Stimulated activated memory B cell treated with anti-CD40 and anti-IgM and Interleukin-4, amounts not matched to agents 10 μg/mL and 1 μg/mL and 100 μg/mL, for 72 hours (primary cell): Measurements from ENCODE around the gene HSPA1B.
"Not testable (repeated sequence)": the region's sequence is repeated elsewhere in the genome, so short reads cannot be mapped to it uniquely, and the experiment has no call there.

Experiments used
- ATAC-seq: fragments of 150-1000 bp; cut with Tn5 transposase; 2 replicates; pipeline ENCODE4 v1.10.0; 2021
- H3K27ac Mint-ChIP-seq: one replicate; pipeline ENCODE4 v1.8.0; 2022; ENCODE audit warnings: mild to moderate bottlenecking, mixed read lengths
- H3K27me3 Mint-ChIP-seq: one replicate; pipeline ENCODE4 v1.8.0; 2022; ENCODE audit warnings: mixed read lengths
- H3K36me3 Mint-ChIP-seq: one replicate; pipeline ENCODE4 v1.8.0; 2022; ENCODE audit warnings: mixed read lengths
- H3K4me1 Mint-ChIP-seq: one replicate; pipeline ENCODE4 v1.8.0; 2022; ENCODE audit warnings: mixed read lengths
- H3K4me3 Mint-ChIP-seq: one replicate; pipeline ENCODE4 v1.8.0; 2022; ENCODE audit warnings: mild to moderate bottlenecking, moderate library complexity, mixed read lengths
- H3K9me3 Mint-ChIP-seq: one replicate; pipeline ENCODE4 v1.8.0; 2022; ENCODE audit warnings: mixed read lengths

Gene HSPA1B

GRCh38 chr6:31851980-31852718 lies 24.6 kb downstream of the HSPA1B start:
- not testable (repeated sequence) for ATAC-seq, H3K4me3 Mint-ChIP-seq, H3K4me1 Mint-ChIP-seq, H3K27me3 Mint-ChIP-seq, H3K9me3 Mint-ChIP-seq, H3K27ac Mint-ChIP-seq
- H3K36me3 Mint-ChIP-seq = peaks cover 18% of the 10 kb centered on the region

GRCh38 chr6:31857774-31858173 lies 30.2 kb downstream of the HSPA1B start:
- H3K4me3 Mint-ChIP-seq, H3K9me3 Mint-ChIP-seq, H3K27me3 Mint-ChIP-seq, H3K27ac Mint-ChIP-seq, ATAC-seq: not testable (repeated sequence)
- peaks cover 13% of the 10 kb centered on the region for H3K4me1 Mint-ChIP-seq
- H3K36me3 Mint-ChIP-seq = peaks cover 38% of the 10 kb centered on the region

- Mint-ChIP-seq H3K9me3 (no peaks in the 10 kb centered on the region), H3K27ac (no peak overlapping the region), H3K4me1 (peaks cover 17% of the 10 kb centered on the region), H3K4me3 (no peak overlapping the region), H3K27me3 (no peaks in the 10 kb centered on the region), H3K36me3 (peaks cover 36% of the 10 kb centered on the region)
- ATAC-seq = no peak
Measured at GRCh38 chr6:31858707-31859106, 31.2 kb downstream of the HSPA1B start.

GRCh38 chr6:31859923-31860322 lies 32.4 kb downstream of the HSPA1B start:
- Mint-ChIP-seq H3K4me3 (no peak overlapping the region), H3K4me1 (peaks cover 28% of the 10 kb centered on the region), H3K27me3 (no peaks in the 10 kb centered on the region), H3K36me3 (peaks cover 36% of the 10 kb centered on the region), H3K27ac (no peak overlapping the region), H3K9me3 (no peaks in the 10 kb centered on the region)
- ATAC-seq = no peak

- Mint-ChIP-seq H3K9me3 (no peaks in the 10 kb centered on the region), H3K27me3 (no peaks in the 10 kb centered on the region), H3K4me1 (peaks cover 28% of the 10 kb centered on the region), H3K27ac (no peak overlapping the region), H3K36me3 (peaks cover 36% of the 10 kb centered on the region), H3K4me3 (no peak overlapping the region)
- ATAC-seq = no peak
Measured at GRCh38 chr6:31860349-31860748, 32.8 kb downstream of the HSPA1B start.

- no peak for ATAC-seq
- H3K27me3 Mint-ChIP-seq = no peaks in the 10 kb centered on the region
- H3K4me1 Mint-ChIP-seq = peaks cover 28% of the 10 kb centered on the region
- no peaks in the 10 kb centered on the region for H3K9me3 Mint-ChIP-seq
- peak overlapping the region; percentile 96 for H3K4me3 Mint-ChIP-seq
- H3K36me3 Mint-ChIP-seq = peaks cover 36% of the 10 kb centered on the region
- H3K27ac Mint-ChIP-seq = peak overlapping the region; percentile 91
Measured at GRCh38 chr6:31861150-31861549, 33.6 kb downstream of the HSPA1B start.

- H3K27me3 Mint-ChIP-seq = no peaks in the 10 kb centered on the region
- H3K27ac Mint-ChIP-seq = peak overlapping the region; percentile 91
- H3K9me3 Mint-ChIP-seq = no peaks in the 10 kb centered on the region
Measured at GRCh38 chr6:31861919-31862343, 34.4 kb downstream of the HSPA1B start.

GRCh38 chr6:31862344-31863235 lies 35.1 kb downstream of the HSPA1B start, which contains the start of gene NEU1:
TSS of gene NEU1 (minus strand) at chr6:31862821. CDS start at chr6:31862776, 45 bp downstream.
- Mint-ChIP-seq H3K27ac (peak within 1 kb of the TSS; percentile 91), H3K4me3 (peak within 1 kb of the TSS; percentile 96), H3K36me3 (peaks cover 25% of the 10 kb centered on the region), H3K4me1 (peaks cover 28% of the 10 kb centered on the region), H3K9me3 (no peaks in the 10 kb centered on the region), H3K27me3 (no peaks in the 10 kb centered on the region)
- peak; percentile 98 for ATAC-seq

More at GRCh38 chr6:31861919-31862343, 34.4 kb downstream of the HSPA1B start:
- no peak for ATAC-seq
- Mint-ChIP-seq H3K36me3 (peaks cover 31% of the 10 kb centered on the region), H3K4me1 (peaks cover 28% of the 10 kb centered on the region), H3K4me3 (peak overlapping the region; percentile 96)

GRCh38 chr6:31864123-31864562 lies 36.6 kb downstream of the HSPA1B start:
- H3K4me1 Mint-ChIP-seq = peaks cover 28% of the 10 kb centered on the region
- H3K9me3 Mint-ChIP-seq, H3K27me3 Mint-ChIP-seq, ATAC-seq: not testable (repeated sequence)
- H3K27ac Mint-ChIP-seq = peak overlapping the region; percentile 91
- H3K36me3 Mint-ChIP-seq = peaks cover 17% of the 10 kb centered on the region
- H3K4me3 Mint-ChIP-seq = peak overlapping the region; percentile 96

GRCh38 chr6:31864818-31865204 lies 37.3 kb downstream of the HSPA1B start:
- Mint-ChIP-seq H3K4me3 (no peak overlapping the region), H3K4me1 (peaks cover 28% of the 10 kb centered on the region), H3K9me3 (no peaks in the 10 kb centered on the region), H3K27me3 (no peaks in the 10 kb centered on the region), H3K36me3 (peaks cover 11% of the 10 kb centered on the region), H3K27ac (no peak overlapping the region)
- ATAC-seq = no peak

- ATAC-seq = no peak
- Mint-ChIP-seq H3K36me3 (peaks cover 5% of the 10 kb centered on the region), H3K4me3 (no peak overlapping the region), H3K27me3 (no peaks in the 10 kb centered on the region), H3K9me3 (no peaks in the 10 kb centered on the region), H3K4me1 (peaks cover 28% of the 10 kb centered on the region), H3K27ac (no peak overlapping the region)
Measured at GRCh38 chr6:31865205-31866118, 37.9 kb downstream of the HSPA1B start.

- H3K36me3 Mint-ChIP-seq, H3K27me3 Mint-ChIP-seq, H3K9me3 Mint-ChIP-seq, H3K27ac Mint-ChIP-seq, ATAC-seq, H3K4me3 Mint-ChIP-seq: not testable (repeated sequence)
- H3K4me1 Mint-ChIP-seq = peaks cover 12% of the 10 kb centered on the region
Measured at GRCh38 chr6:31868658-31868971, 41.1 kb downstream of the HSPA1B start.

- Mint-ChIP-seq H3K9me3 (no peaks in the 10 kb centered on the region), H3K4me3 (no peak overlapping the region), H3K27me3 (peaks cover 8% of the 10 kb centered on the region), H3K27ac (no peak overlapping the region), H3K4me1 (peaks cover 4% of the 10 kb centered on the region), H3K36me3 (no peaks in the 10 kb centered on the region)
- ATAC-seq = no peak
Measured at GRCh38 chr6:31869343-31869742, 41.8 kb downstream of the HSPA1B start.

GRCh38 chr6:31870385-31870921 lies 42.9 kb downstream of the HSPA1B start:
- H3K9me3 Mint-ChIP-seq = no peaks in the 10 kb centered on the region
- no peak overlapping the region for H3K4me3 Mint-ChIP-seq
- ATAC-seq = no peak

More at GRCh38 chr6:31870385-31870921, 42.9 kb downstream of the HSPA1B start:
- peaks cover 8% of the 10 kb centered on the region for H3K27me3 Mint-ChIP-seq
- H3K27ac Mint-ChIP-seq = no peak overlapping the region
- no peaks in the 10 kb centered on the region for H3K36me3 Mint-ChIP-seq
- no peaks in the 10 kb centered on the region for H3K4me1 Mint-ChIP-seq
